Neuronal stem cell (in vitro differentiated cells): ENCODE results near the gene TFAP2B. TPM values are rescaled to one million over a fixed set of nuclear protein-coding genes. Genes with fewer than 3 reads are reported as not detected.
A peak's percentile ranks its signal among the peaks of the same experiment; 100 is the strongest.

Source experiments
- DNase-seq: peaks from one replicate; pipeline ENCODE4 v3.0.0-alpha.2; 2013; ENCODE audit warnings: low spot score
- H2AFZ ChIP-seq: one replicate; pipeline ENCODE4 v1.6.1; 2013; ENCODE audit warnings: mild to moderate bottlenecking, low read length, inconsistent platforms
- H2AK5ac ChIP-seq: 2 replicates; pipeline ENCODE4 v1.6.1; 2013; ENCODE audit warnings: low read depth, mild to moderate bottlenecking, inconsistent platforms, low read length, moderate library complexity, mixed read lengths
- H2BK120ac ChIP-seq: 2 replicates; pipeline ENCODE4 v1.6.1; 2013; ENCODE audit warnings: low read depth, mild to moderate bottlenecking, inconsistent platforms, low read length, moderate library complexity, mixed read lengths
- H2BK12ac ChIP-seq: one replicate; pipeline ENCODE4 v1.6.1; 2013; ENCODE audit warnings: low read length, inconsistent platforms
- H2BK15ac ChIP-seq: 2 replicates; pipeline ENCODE4 v1.6.1; 2013; ENCODE audit warnings: mild to moderate bottlenecking, low read length, inconsistent platforms, mixed read lengths
- H2BK5ac ChIP-seq: one replicate; pipeline ENCODE4 v1.6.1; 2013; ENCODE audit warnings: inconsistent platforms, mild to moderate bottlenecking, low read length, moderate library complexity
- H3K14ac ChIP-seq: one replicate; pipeline ENCODE4 v1.6.1; 2013; ENCODE audit warnings: low read length, inconsistent platforms
- H3K18ac ChIP-seq: 2 replicates; pipeline ENCODE4 v1.6.1; 2013; ENCODE audit warnings: low read length, inconsistent platforms
- H3K23ac ChIP-seq: 2 replicates; pipeline ENCODE4 v1.6.1; 2013; ENCODE audit warnings: low read depth, mild to moderate bottlenecking, mixed read lengths, low read length, inconsistent platforms; ENCODE audit not compliant: poor library complexity
- H3K27ac ChIP-seq: replicated peaks from 3 replicates; pipeline ENCODE4 v1.5.1; 2013; ENCODE audit warnings: low read length, inconsistent platforms
- H3K27me3 ChIP-seq, 3 experiments: 2 replicates each; pipeline ENCODE4 v1.6.1; 2013; ENCODE audit warnings: low read length in 3 of 3, mild to moderate bottlenecking in 2 of 3, inconsistent platforms in 1 of 3, low read depth in 1 of 3, mixed read lengths in 1 of 3, moderate library complexity in 1 of 3; ENCODE audit not compliant: control insufficient read depth in 3 of 3, insufficient read depth in 3 of 3
- H3K36me3 ChIP-seq, 2 donors: replicated peaks in 1 of 2; 2 replicates each; pipeline ENCODE4 v1.6.1; 2013; ENCODE audit warnings: low read length in 2 of 2; ENCODE audit not compliant: control insufficient read depth in 2 of 2, insufficient read depth in 2 of 2
- H3K4ac ChIP-seq: 2 replicates; pipeline ENCODE4 v1.6.1; 2013; ENCODE audit warnings: inconsistent platforms, mild to moderate bottlenecking, low read length, moderate library complexity
- H3K4me1 ChIP-seq, 2 donors: 1 replicate in 1 of 2; 2 replicates in 1 of 2; pipeline ENCODE4 v1.6.1; 2013; ENCODE audit warnings: low read length in 2 of 2, low read depth in 1 of 2; ENCODE audit not compliant: control insufficient read depth in 2 of 2, insufficient read depth in 1 of 2
- H3K4me2 ChIP-seq: one replicate; pipeline ENCODE4 v1.6.1; 2013; ENCODE audit warnings: mild to moderate bottlenecking, low read length, inconsistent platforms; ENCODE audit not compliant: insufficient read depth, poor library complexity, severe bottlenecking
- H3K4me3 ChIP-seq, 2 donors: 2 replicates each; pipeline ENCODE4 v1.5.1; 2013; ENCODE audit warnings: low read length in 2 of 2, mild to moderate bottlenecking in 2 of 2, inconsistent platforms in 1 of 2, moderate library complexity in 1 of 2
- H3K79me1 ChIP-seq: one replicate; pipeline ENCODE4 v1.6.1; 2013; ENCODE audit warnings: low read depth, mild to moderate bottlenecking, inconsistent platforms, low read length, moderate library complexity
- H3K9ac ChIP-seq: one replicate; pipeline ENCODE4 v1.6.1; 2013; ENCODE audit warnings: mild to moderate bottlenecking, low read depth, low read length, inconsistent platforms; ENCODE audit not compliant: poor library complexity
- H3K9me3 ChIP-seq, 2 donors: replicated peaks in 1 of 2; 2 replicates each; pipeline versions ENCODE3 to v1.6.1; 2013; ENCODE audit warnings: low read length in 2 of 2, mild to moderate bottlenecking in 2 of 2, inconsistent platforms in 1 of 2, low read depth in 1 of 2, mixed read lengths in 1 of 2, moderate library complexity in 1 of 2; ENCODE audit not compliant: control insufficient read depth in 2 of 2, insufficient read depth in 1 of 2
- H4K8ac ChIP-seq: one replicate; pipeline ENCODE4 v1.6.1; 2013; ENCODE audit warnings: low read depth, mild to moderate bottlenecking, inconsistent platforms, low read length, moderate library complexity
- H4K91ac ChIP-seq: one replicate; pipeline ENCODE4 v1.6.1; 2013; ENCODE audit warnings: low read length, low read depth, mild to moderate bottlenecking, inconsistent platforms; ENCODE audit not compliant: poor library complexity
- WGBS, 2 donors: extraction: QIAGEN DNeasy Blood & Tissue Kit; methylation state at CpG; one replicate each; pipeline ENCODE4 v1.1.7; 2013; ENCODE audit warnings: missing lambda C conversion rate in 2 of 2, mixed read lengths in 1 of 2; ENCODE audit not compliant: insufficient read length in 2 of 2, insufficient replicate concordance in 1 of 2; ENCODE audit errors: extremely low coverage in 2 of 2; 5-methylcytosine and 5-hydroxymethylcytosine counted together
- polyA plus RNA-seq, 2 experiments: library from polyadenylated mRNA; stranded (reverse); fragments of 200-250 nt; gene quantifications; one replicate each; pipeline ENCODE4 v1.2.3, GENCODE V29; 2013

The TFAP2B gene
- not detected for polyA plus RNA-seq (2013, experiment 1 of 2)
- not detected for polyA plus RNA-seq (2013, experiment 2 of 2)

GRCh38 chr6:50818673-50819072, at the start of gene TFAP2B:
Gene TFAP2B (plus strand): TSS chr6:50818871. CDS start chr6:50818892, 21 bp downstream.
- no peak within 1 kb of the TSS for H4K8ac ChIP-seq
- peaks cover 0 to under 1% of the 10 kb centered on the region in 2 donors for H3K9me3 ChIP-seq
- H3K4ac ChIP-seq, result no peak within 1 kb of the TSS
- peaks cover 29 to 79% (median 66%) of the 10 kb centered on the region in 3 experiments for H3K27me3 ChIP-seq
- no peak within 1 kb of the TSS for H3K27ac ChIP-seq
- H3K4me3 ChIP-seq, result no peak within 1 kb of the TSS
- no peak within 1 kb of the TSS for H2BK12ac ChIP-seq
- H3K79me1 ChIP-seq, result no peaks in the 10 kb centered on the region
- DNase-seq, result no peak
- H2AFZ ChIP-seq, result peak within 1 kb of the TSS; percentile 64
- H2BK5ac ChIP-seq, result no peak within 1 kb of the TSS
- H3K4me1 ChIP-seq, result peaks cover 4 to 11% of the 10 kb centered on the region in 2 donors
- peak within 1 kb of the TSS; percentile 51 for H3K9ac ChIP-seq
- WGBS, 2 donors, result no CpG with 5 or more reads among the region's 7 CpGs
- H2BK15ac ChIP-seq, result no peak within 1 kb of the TSS
- H2BK120ac ChIP-seq, result no peak within 1 kb of the TSS
- peak within 1 kb of the TSS; percentile 13 for H3K4me2 ChIP-seq
- H3K36me3 ChIP-seq, result no peaks in the 10 kb centered on the region
- H2AK5ac ChIP-seq, result no peak within 1 kb of the TSS
- H4K91ac ChIP-seq, result no peak within 1 kb of the TSS
- peak within 1 kb of the TSS; percentile 35 for H3K18ac ChIP-seq
- H3K14ac ChIP-seq, result no peak within 1 kb of the TSS
- H3K23ac ChIP-seq, result peak within 1 kb of the TSS; percentile 61

GRCh38 chr6:50778696-50779095, 40.0 kb upstream of the TFAP2B start:
- H3K4me2 ChIP-seq, result no peak overlapping the region
- H3K18ac ChIP-seq, result no peak overlapping the region
- no peak overlapping the region for H2BK120ac ChIP-seq
- H4K91ac ChIP-seq, result no peak overlapping the region
- no peak overlapping the region for H2BK5ac ChIP-seq
- H3K4me3 ChIP-seq, result no peak overlapping the region
- H2BK15ac ChIP-seq, result no peak overlapping the region
- H3K4me1 ChIP-seq, result peaks cover 0 to 5% of the 10 kb centered on the region in 2 donors
- no peak overlapping the region for H3K14ac ChIP-seq
- H2BK12ac ChIP-seq, result no peak overlapping the region
- no peak overlapping the region for H2AK5ac ChIP-seq
- no peak overlapping the region for H2AFZ ChIP-seq
- no peaks in the 10 kb centered on the region for H3K79me1 ChIP-seq
- H3K23ac ChIP-seq, result no peak overlapping the region
- no peak overlapping the region for H3K27ac ChIP-seq
- H4K8ac ChIP-seq, result no peak overlapping the region
- no peak for DNase-seq
- H3K27me3 ChIP-seq, result no peaks in the 10 kb centered on the region
- no peaks in the 10 kb centered on the region for H3K36me3 ChIP-seq
- no peaks in the 10 kb centered on the region for H3K9me3 ChIP-seq
- no peak overlapping the region for H3K4ac ChIP-seq
- no peak overlapping the region for H3K9ac ChIP-seq

DNA sequence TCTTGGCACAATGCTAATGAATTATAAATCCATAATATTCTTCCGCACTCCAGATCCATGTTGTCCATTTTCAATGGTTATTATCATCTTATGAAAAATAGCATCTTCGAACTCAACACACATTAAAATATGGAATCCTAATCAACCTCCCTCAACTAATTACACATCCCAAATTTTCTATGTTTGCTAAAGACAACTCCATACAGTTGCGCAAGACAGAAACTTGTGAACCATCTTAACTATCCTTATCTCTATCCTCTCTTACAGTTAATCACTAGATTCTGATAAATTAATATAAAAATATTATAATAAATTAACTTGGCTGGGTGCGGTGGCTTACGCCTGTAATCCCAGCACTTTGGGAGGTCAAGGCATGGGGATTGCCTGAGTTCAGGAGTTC, 38.3 kb upstream of the TFAP2B start:
- Histone ChIP-seq H4K91ac (no peak overlapping the region), H2BK5ac (no peak overlapping the region), H3K36me3 (no peaks in the 10 kb centered on the region), H3K79me1 (no peaks in the 10 kb centered on the region), H2AK5ac (no peak overlapping the region), H3K9ac (no peak overlapping the region), H3K27me3 (no peaks in the 10 kb centered on the region), H3K4ac (no peak overlapping the region), H3K4me3 (no peak overlapping the region), H2BK120ac (no peak overlapping the region), H3K4me1 (peaks cover 0 to 5% of the 10 kb centered on the region in 2 donors), H2AFZ (no peak overlapping the region), H3K14ac (no peak overlapping the region), H3K4me2 (no peak overlapping the region), H4K8ac (no peak overlapping the region), H2BK15ac (no peak overlapping the region), H3K18ac (no peak overlapping the region), H3K27ac (no peak overlapping the region), H2BK12ac (no peak overlapping the region), H3K9me3 (no peaks in the 10 kb centered on the region), H3K23ac (no peak overlapping the region)
- DNase-seq, result no peak
- WGBS, 2 donors, result 100% methylated on average over 1 of the region's 5 CpGs; no CpG with 5 or more reads in 1 of the 2 donors

DNA sequence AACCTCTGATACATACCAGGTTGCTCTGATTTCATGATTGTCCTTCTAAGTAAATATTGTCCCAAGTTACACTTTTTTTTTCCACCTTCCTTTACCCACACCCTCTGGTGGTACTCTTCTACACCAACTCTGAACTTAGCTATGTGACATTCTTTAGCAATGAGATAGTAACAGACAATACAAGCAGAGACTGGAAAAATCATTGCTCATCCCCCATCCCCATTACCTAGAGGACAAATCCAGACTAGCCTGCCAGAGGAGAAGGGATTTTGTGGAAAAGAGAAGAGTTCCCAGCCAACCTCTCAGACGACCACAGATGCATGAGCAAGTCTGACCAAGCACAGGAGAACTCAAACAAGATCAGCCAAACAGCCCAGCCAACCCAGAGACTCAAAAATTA, 32.8 kb upstream of the TFAP2B start:
- H3K79me1 ChIP-seq, result no peaks in the 10 kb centered on the region
- H2BK12ac ChIP-seq, result no peak overlapping the region
- no peaks in the 10 kb centered on the region for H3K9me3 ChIP-seq
- WGBS, 2 donors, result no CpG with 5 or more reads among the region's 1 CpG
- no peak for DNase-seq
- no peak overlapping the region for H2BK15ac ChIP-seq
- H2AFZ ChIP-seq, result no peak overlapping the region
- H3K4ac ChIP-seq, result no peak overlapping the region
- no peak overlapping the region for H3K4me2 ChIP-seq
- no peak overlapping the region for H3K9ac ChIP-seq
- H3K14ac ChIP-seq, result no peak overlapping the region
- no peaks in the 10 kb centered on the region for H3K36me3 ChIP-seq
- no peak overlapping the region for H4K91ac ChIP-seq
- H2BK120ac ChIP-seq, result no peak overlapping the region
- H4K8ac ChIP-seq, result no peak overlapping the region
- H3K18ac ChIP-seq, result no peak overlapping the region
- H3K4me1 ChIP-seq, result peaks cover 0 to 5% of the 10 kb centered on the region in 2 donors
- H2BK5ac ChIP-seq, result no peak overlapping the region
- H3K4me3 ChIP-seq, result no peak overlapping the region
- H3K27me3 ChIP-seq, result no peaks in the 10 kb centered on the region
- H3K27ac ChIP-seq, result no peak overlapping the region
- no peak overlapping the region for H3K23ac ChIP-seq
- no peak overlapping the region for H2AK5ac ChIP-seq
